WTC11 (cell line): Measurements from ENCODE around the gene NAB1. TPM values are rescaled to one million over a fixed set of nuclear protein-coding genes. Genes with fewer than 3 reads are reported as not detected.

Source experiments
- ATAC-seq: fragments of 200-7000 bp; cut with Tn5 transposase; 2 replicates; pipeline ENCODE4 v1.10.0; 2021; ENCODE audit warnings: mild to moderate bottlenecking, moderate library complexity
- CTCF ChIA-PET: fragments of 300-600 bp; sonication (Branson Sonifier 250); formaldehyde crosslinking; loops from one replicate; lab custom pipeline; 2021; ENCODE audit warnings: antibody characterized with exemption; lab: Charles Lee
- POLR2A ChIA-PET: fragments of 350-600 bp; sonication (Branson Sonifier 250); formaldehyde crosslinking; loops from one replicate; lab custom pipeline; 2021; ENCODE audit warnings: antibody characterized with exemption; lab: Charles Lee
- DNase-seq: peaks from one replicate; pipeline ENCODE4 v3.0.0; 2021; ENCODE audit warnings: low spot score
- H3K27ac Mint-ChIP-seq: 2 replicates; pipeline ENCODE4 v1.8.0; 2021; ENCODE audit warnings: mixed read lengths
- H3K27me3 Mint-ChIP-seq: 2 replicates; pipeline ENCODE4 v1.8.0; 2021; ENCODE audit warnings: low read depth, mild to moderate bottlenecking, moderate library complexity, mixed read lengths
- H3K36me3 Mint-ChIP-seq: 2 replicates; pipeline ENCODE4 v1.8.0; 2021; ENCODE audit warnings: mixed read lengths
- H3K4me1 Mint-ChIP-seq: 2 replicates; pipeline ENCODE4 v1.8.0; 2022; ENCODE audit warnings: mixed read lengths
- H3K4me3 Mint-ChIP-seq: 2 replicates; pipeline ENCODE4 v1.8.0; 2021; ENCODE audit warnings: mild to moderate bottlenecking, moderate library complexity, mixed read lengths
- H3K9me3 Mint-ChIP-seq: 2 replicates; pipeline ENCODE4 v1.8.0; 2021; ENCODE audit warnings: mixed read lengths
- ARID4B ChIP-seq: sonication (generic); formaldehyde crosslinking; IDR thresholded peaks from 2 replicates; pipeline ENCODE4 v1.8.0; 2023; ENCODE audit warnings: missing genetic modification reagents, mild to moderate bottlenecking, borderline replicate concordance
- ATF1 ChIP-seq: sonication (generic); formaldehyde crosslinking; IDR thresholded peaks from 2 replicates; pipeline ENCODE4 v1.8.1; 2023; ENCODE audit warnings: mild to moderate bottlenecking, moderate library complexity, missing genetic modification reagents
- ERG ChIP-seq: fragments of 250-450 bp; sonication (Bioruptor Pico); IDR thresholded peaks from 2 replicates; pipeline ENCODE4 v1.8.0; 2021; ENCODE audit warnings: mild to moderate bottlenecking
- FOXP1 ChIP-seq: sonication (generic); formaldehyde crosslinking; IDR thresholded peaks from 2 replicates; pipeline ENCODE4 v1.8.0; 2022; ENCODE audit warnings: missing genetic modification reagents, mild to moderate bottlenecking, moderate library complexity, borderline replicate concordance
- GABPB1 ChIP-seq: sonication (generic); formaldehyde crosslinking; IDR thresholded peaks from 2 replicates; pipeline ENCODE4 v1.8.1; 2023; ENCODE audit warnings: mild to moderate bottlenecking, missing genetic modification reagents
- HMGA2 ChIP-seq: fragments of 250-450 bp; sonication (Bioruptor Pico); IDR thresholded peaks from 2 replicates; pipeline ENCODE4 v1.4.0; 2021; ENCODE audit warnings: mild to moderate bottlenecking, moderate library complexity
- IRF2 ChIP-seq: sonication (generic); formaldehyde crosslinking; IDR thresholded peaks from 2 replicates; pipeline ENCODE4 v1.8.0; 2022; ENCODE audit warnings: low read depth, missing genetic modification reagents, borderline replicate concordance
- MXD4 ChIP-seq: fragments of 250-450 bp; sonication (Bioruptor Pico); IDR thresholded peaks from 2 replicates; pipeline ENCODE4 v1.8.0; 2021; ENCODE audit warnings: mild to moderate bottlenecking, moderate library complexity, borderline replicate concordance
- MYBL2 ChIP-seq: sonication (generic); formaldehyde crosslinking; IDR thresholded peaks from 2 replicates; pipeline ENCODE4 v1.8.1; 2023; ENCODE audit warnings: mild to moderate bottlenecking, moderate library complexity, missing genetic modification reagents
- NFATC4 ChIP-seq: fragments of 250-450 bp; sonication (Bioruptor Pico); IDR thresholded peaks from 2 replicates; pipeline ENCODE4 v1.9.0; 2021; ENCODE audit warnings: mild to moderate bottlenecking
- NR1H2 ChIP-seq: sonication (generic); formaldehyde crosslinking; IDR thresholded peaks from 2 replicates; pipeline ENCODE4 v1.9.0; 2021; ENCODE audit warnings: mild to moderate bottlenecking, moderate library complexity, missing genetic modification reagents
- NR2C2 ChIP-seq: sonication (generic); formaldehyde crosslinking; IDR thresholded peaks from 2 replicates; pipeline ENCODE4 v1.8.0; 2022; ENCODE audit warnings: mild to moderate bottlenecking, missing genetic modification reagents
- NR3C1 ChIP-seq: sonication (generic); formaldehyde crosslinking; conservative IDR thresholded peaks from 2 replicates; pipeline ENCODE4 v1.8.1; 2023; ENCODE audit warnings: low read depth, mild to moderate bottlenecking, missing genetic modification reagents
- OVOL2 ChIP-seq: fragments of 250-450 bp; sonication (Bioruptor Pico); IDR thresholded peaks from 2 replicates; pipeline ENCODE4 v1.9.0; 2021; ENCODE audit warnings: mild to moderate bottlenecking, borderline replicate concordance
- RORB ChIP-seq: fragments of 250-450 bp; sonication (Bioruptor Pico); IDR thresholded peaks from 2 replicates; pipeline ENCODE4 v1.9.0; 2021; ENCODE audit warnings: mild to moderate bottlenecking
- SP1 ChIP-seq: sonication (generic); formaldehyde crosslinking; conservative IDR thresholded peaks from 2 replicates; pipeline ENCODE4 v1.8.1; 2022; ENCODE audit warnings: missing genetic modification reagents
- STAT6 ChIP-seq: sonication (generic); formaldehyde crosslinking; conservative IDR thresholded peaks from 2 replicates; pipeline ENCODE4 v1.8.1; 2023; ENCODE audit warnings: mild to moderate bottlenecking, low read depth, missing genetic modification reagents, moderate library complexity
- ZNF121 ChIP-seq: sonication (generic); formaldehyde crosslinking; IDR thresholded peaks from 2 replicates; pipeline ENCODE4 v1.8.0; 2023; ENCODE audit warnings: missing genetic modification reagents
- total RNA-seq: library from RNA; stranded (reverse); gene quantifications from 3 replicates; pipeline ENCODE4 v1.2.3, GENCODE V29; 2021
- TF ChIP-seq, protein P1 (sequence below): sonication (generic); formaldehyde crosslinking; IDR thresholded peaks from 2 replicates; pipeline ENCODE4 v1.8.0; 2022; ENCODE audit warnings: mild to moderate bottlenecking, missing genetic modification reagents
- TF ChIP-seq, protein P2 (sequence below): sonication (generic); formaldehyde crosslinking; IDR thresholded peaks from 2 replicates; pipeline ENCODE4 v1.8.1; 2023; ENCODE audit warnings: mild to moderate bottlenecking, moderate library complexity, missing genetic modification reagents
- TF ChIP-seq, protein P3 (sequence below): sonication (generic); formaldehyde crosslinking; IDR thresholded peaks from 2 replicates; pipeline ENCODE4 v1.8.0; 2023; ENCODE audit warnings: missing genetic modification reagents

NAB1 gene
- total RNA-seq, 1 experiment from 2014 or later, result 32.0 TPM

DNA sequence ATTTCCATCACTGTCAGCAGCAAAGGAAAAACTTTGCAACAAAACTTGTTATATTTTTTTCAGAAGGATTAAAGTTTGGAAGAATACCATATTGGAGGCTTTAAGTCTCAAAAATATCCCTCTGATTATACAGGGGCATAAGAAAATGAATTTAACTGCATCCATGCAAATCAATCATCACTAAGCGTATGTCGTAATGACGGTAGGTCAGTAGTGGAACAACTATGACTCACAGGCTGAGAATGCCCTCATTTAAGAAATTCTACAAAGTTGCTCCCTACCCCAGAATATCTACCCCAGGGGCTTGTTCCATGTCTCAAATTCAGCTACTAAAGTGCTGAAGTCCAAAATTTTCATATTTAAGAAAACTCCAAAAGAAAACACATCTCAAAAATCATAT lies 12.5 kb upstream of the NAB1 start:
- ChIA-PET POLR2A (no interaction called here), CTCF (interaction anchor here (1.3 kb wide), 2 partner anchors 26 to 44 kb away, joined by 5 to 6 read pairs; no protein-coding TSS in a partner anchor)
- H3K4me1 Mint-ChIP-seq, result peaks cover 3% of the 10 kb centered on the region; the same call in 1 of the 2 replicates
- no peak overlapping the region for H3K27ac Mint-ChIP-seq
- H3K4me3 Mint-ChIP-seq, result no peak overlapping the region
- no peak for DNase-seq
- TF ChIP-seq, protein P1, sequence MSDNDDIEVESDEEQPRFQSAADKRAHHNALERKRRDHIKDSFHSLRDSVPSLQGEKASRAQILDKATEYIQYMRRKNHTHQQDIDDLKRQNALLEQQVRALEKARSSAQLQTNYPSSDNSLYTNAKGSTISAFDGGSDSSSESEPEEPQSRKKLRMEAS (CRISPR knock-in tag), result no peak
- TF ChIP-seq HMGA2 (CRISPR knock-in tag), result no peak
- no peak for TF ChIP-seq NFATC4 (CRISPR knock-in tag)
- no peak for TF ChIP-seq ARID4B (CRISPR knock-in tag)
- TF ChIP-seq FOXP1 (CRISPR knock-in tag), result no peak
- TF ChIP-seq RORB (CRISPR knock-in tag), result no peak
- no peak for TF ChIP-seq MYBL2 (CRISPR knock-in tag)
- no peak for TF ChIP-seq OVOL2
- TF ChIP-seq, protein P2, sequence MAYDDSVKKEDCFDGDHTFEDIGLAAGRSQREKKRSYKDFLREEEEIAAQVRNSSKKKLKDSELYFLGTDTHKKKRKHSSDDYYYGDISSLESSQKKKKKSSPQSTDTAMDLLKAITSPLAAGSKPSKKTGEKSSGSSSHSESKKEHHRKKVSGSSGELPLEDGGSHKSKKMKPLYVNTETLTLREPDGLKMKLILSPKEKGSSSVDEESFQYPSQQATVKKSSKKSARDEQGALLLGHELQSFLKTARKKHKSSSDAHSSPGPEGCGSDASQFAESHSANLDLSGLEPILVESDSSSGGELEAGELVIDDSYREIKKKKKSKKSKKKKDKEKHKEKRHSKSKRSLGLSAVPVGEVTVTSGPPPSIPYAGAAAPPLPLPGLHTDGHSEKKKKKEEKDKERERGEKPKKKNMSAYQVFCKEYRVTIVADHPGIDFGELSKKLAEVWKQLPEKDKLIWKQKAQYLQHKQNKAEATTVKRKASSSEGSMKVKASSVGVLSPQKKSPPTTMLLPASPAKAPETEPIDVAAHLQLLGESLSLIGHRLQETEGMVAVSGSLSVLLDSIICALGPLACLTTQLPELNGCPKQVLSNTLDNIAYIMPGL, result no peak
- no peak for TF ChIP-seq NR1H2 (CRISPR knock-in tag)
- TF ChIP-seq NR3C1 (CRISPR knock-in tag), result no peak
- TF ChIP-seq, all 79 proteins: peak for 0
- no peaks in the 10 kb centered on the region for H3K27me3 Mint-ChIP-seq
- no peaks in the 10 kb centered on the region for H3K36me3 Mint-ChIP-seq
- H3K9me3 Mint-ChIP-seq, result no peaks in the 10 kb centered on the region
- no peak for ATAC-seq

DNA sequence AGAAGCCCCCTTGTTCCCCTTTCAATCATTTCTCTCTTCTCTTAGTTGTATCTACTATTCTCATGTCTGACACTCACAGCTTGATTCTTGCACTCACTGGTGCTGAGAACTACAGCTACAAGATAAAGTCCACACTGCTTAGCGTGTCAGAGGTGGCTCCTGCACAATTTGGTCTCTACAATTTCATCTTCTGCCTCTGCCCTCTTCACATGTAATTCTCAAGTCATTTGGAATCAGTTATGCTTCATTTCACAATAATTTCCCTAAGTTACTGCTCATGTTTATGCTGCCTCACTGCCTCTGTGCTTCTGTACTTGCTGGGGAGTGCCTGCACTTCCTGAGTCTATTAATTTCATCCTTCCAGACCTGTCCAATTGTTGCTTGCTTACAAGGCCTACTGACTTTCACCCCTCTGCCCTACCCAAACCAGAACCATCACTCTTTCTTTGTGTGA lies 11.6 kb upstream of the NAB1 start:
- Mint-ChIP-seq H3K36me3 (no peaks in the 10 kb centered on the region), H3K4me1 (peaks cover 3% of the 10 kb centered on the region; the same call in 1 of the 2 replicates), H3K4me3 (no peak overlapping the region), H3K27ac (no peak overlapping the region), H3K27me3 (no peaks in the 10 kb centered on the region), H3K9me3 (no peaks in the 10 kb centered on the region)
- no peak for DNase-seq
- ChIA-PET CTCF (no interaction called here), POLR2A (no interaction called here)
- TF ChIP-seq ATF1 (CRISPR knock-in tag), result no peak
- no peak for TF ChIP-seq STAT6 (CRISPR knock-in tag)
- no peak for TF ChIP-seq ERG
- no peak for TF ChIP-seq NR1H2 (CRISPR knock-in tag)
- TF ChIP-seq GABPB1 (CRISPR knock-in tag), result no peak
- TF ChIP-seq SP1, result no peak
- TF ChIP-seq, protein P3, sequence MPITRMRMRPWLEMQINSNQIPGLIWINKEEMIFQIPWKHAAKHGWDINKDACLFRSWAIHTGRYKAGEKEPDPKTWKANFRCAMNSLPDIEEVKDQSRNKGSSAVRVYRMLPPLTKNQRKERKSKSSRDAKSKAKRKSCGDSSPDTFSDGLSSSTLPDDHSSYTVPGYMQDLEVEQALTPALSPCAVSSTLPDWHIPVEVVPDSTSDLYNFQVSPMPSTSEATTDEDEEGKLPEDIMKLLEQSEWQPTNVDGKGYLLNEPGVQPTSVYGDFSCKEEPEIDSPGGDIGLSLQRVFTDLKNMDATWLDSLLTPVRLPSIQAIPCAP, result no peak
- no peak for TF ChIP-seq NR2C2 (CRISPR knock-in tag)
- no peak for TF ChIP-seq IRF2 (CRISPR knock-in tag)
- TF ChIP-seq MXD4 (CRISPR knock-in tag), result no peak
- TF ChIP-seq ZNF121 (CRISPR knock-in tag), result no peak
- ATAC-seq, result no peak
